Gastroesophageal sphincter (tissue), 4 donors: ENCODE results near the gene GPATCH8. TPM values are rescaled to one million over a fixed set of nuclear protein-coding genes. Genes with fewer than 3 reads are reported as not detected.
A peak's percentile ranks its signal among the peaks of the same experiment; 100 is the strongest.

ENCODE experiments used
- ATAC-seq: fragments of 150-250 bp; one replicate; pipeline ENCODE4 v1.9.1; 2016; ENCODE audit warnings: mild to moderate bottlenecking, moderate library complexity
- H3K27ac ChIP-seq, 4 donors: fragments of 200-600 bp; sonication (generic) in 3 of 4; 1 replicate in 3 of 4; 2 replicates in 1 of 4; pipeline ENCODE4 v1.5.1; 2016 to 2019
- H3K27me3 ChIP-seq: fragments of 200-600 bp; sonication (generic); one replicate; pipeline ENCODE4 v1.5.1; 2019
- H3K36me3 ChIP-seq, 2 donors: fragments of 200-600 bp; sonication (generic); one replicate each; pipeline ENCODE4 v1.5.1; 2019; ENCODE audit warnings: control low read depth in 1 of 2
- H3K4me1 ChIP-seq, 3 donors: fragments of 200-600 bp; sonication (generic); 1 replicate in 2 of 3; 2 replicates in 1 of 3; pipeline ENCODE4 v1.5.1; 2016 to 2019; ENCODE audit warnings: control low read depth in 2 of 3
- H3K4me3 ChIP-seq, 2 donors: fragments of 200-600 bp; sonication (generic); one replicate each; pipeline ENCODE4 v1.5.1; 2019; ENCODE audit warnings: mild to moderate bottlenecking in 1 of 2, moderate library complexity in 1 of 2
- H3K9me3 ChIP-seq, 3 donors: fragments of 200-600 bp; sonication (generic); one replicate each; pipeline ENCODE4 v1.5.1; 2017 to 2019; ENCODE audit warnings: control low read depth in 2 of 3
- CTCF ChIP-seq, 4 experiments: fragments of 200-600 bp in 2 of 4; fragments of 450-650 bp in 2 of 4; sonication (generic) in 1 of 4; IDR thresholded peaks; one replicate each; pipeline ENCODE4 v1.5.1; 2017 to 2019; ENCODE audit warnings: antibody characterized with exemption in 4 of 4, mild to moderate bottlenecking in 2 of 4, moderate library complexity in 2 of 4
- EP300 ChIP-seq: sonication (generic); formaldehyde crosslinking; IDR thresholded peaks from one replicate; pipeline ENCODE4 v1.6.1; 2017; ENCODE audit warnings: antibody characterized with exemption, mild to moderate bottlenecking
- POLR2A ChIP-seq, 2 donors: fragments of 450-650 bp; IDR thresholded peaks; one replicate each; pipeline ENCODE4 v1.6.1; 2017; ENCODE audit warnings: antibody characterized with exemption in 2 of 2, mild to moderate bottlenecking in 2 of 2, moderate library complexity in 1 of 2
- POLR2AphosphoS5 ChIP-seq: sonication (generic); formaldehyde crosslinking; IDR thresholded peaks from one replicate; pipeline ENCODE4 v1.6.1; 2017; ENCODE audit warnings: antibody characterized with exemption
- WGBS, 2 donors: methylation state at CpG; one replicate each; pipeline ENCODE4 v1.1.5; 2018; ENCODE audit warnings: low coverage in 1 of 2; 5-methylcytosine and 5-hydroxymethylcytosine counted together
- total RNA-seq, 4 donors: library from RNA; depleted of rRNA; stranded (reverse); fragments of >200 nt; gene quantifications; one replicate each; pipeline ENCODE4 v1.1.0, GENCODE V29; 2016

Gene GPATCH8
- total RNA-seq, 4 donors from 2014 or later: 21.8 to 54.6 (median 33.9) TPM

- ATAC-seq: no peak
- Histone ChIP-seq H3K4me3 (no peak overlapping the region), H3K27me3 (no peaks in the 10 kb centered on the region), H3K9me3 (no peaks in the 10 kb centered on the region), H3K27ac (no peak overlapping the region), H3K4me1 (peaks cover 4 to 47% (median 12%) of the 10 kb centered on the region in 3 donors), H3K36me3 (peaks cover 0 to 27% of the 10 kb centered on the region in 2 donors)
- TF ChIP-seq POLR2A (IDR thresholded peaks at IDR 0.05) (no peak), POLR2AphosphoS5 (no peak), EP300 (no peak), CTCF (IDR thresholded peaks at IDR 0.05) (no peak)
Observed at GRCh38 chr17:44466339-44466738, 36.9 kb downstream of the GPATCH8 start.

GRCh38 chr17:44465897-44466296, 37.3 kb downstream of the GPATCH8 start:
- Histone ChIP-seq H3K36me3 (peaks cover 0 to 25% of the 10 kb centered on the region in 2 donors), H3K27me3 (no peaks in the 10 kb centered on the region), H3K4me3 (no peak overlapping the region), H3K4me1 (peaks cover 4 to 47% (median 12%) of the 10 kb centered on the region in 3 donors), H3K9me3 (no peaks in the 10 kb centered on the region), H3K27ac (no peak overlapping the region)
- no peak for ATAC-seq
- WGBS, 2 donors: 83% methylated on average over 2 to 3 of the region's 3 CpGs
- TF ChIP-seq POLR2A (IDR thresholded peaks at IDR 0.05) (no peak), POLR2AphosphoS5 (no peak), CTCF (IDR thresholded peaks at IDR 0.05) (no peak), EP300 (no peak)

- no peak overlapping the region for H3K4me3 ChIP-seq
- H3K9me3 ChIP-seq: no peaks in the 10 kb centered on the region
- ATAC-seq: no peak
- no peaks in the 10 kb centered on the region for H3K27me3 ChIP-seq
- no peak for TF ChIP-seq CTCF (IDR thresholded peaks at IDR 0.05)
- no peak for TF ChIP-seq EP300
- TF ChIP-seq POLR2A (IDR thresholded peaks at IDR 0.05): no peak
- no peak for TF ChIP-seq POLR2AphosphoS5
- H3K36me3 ChIP-seq: peaks cover 0 to 25% of the 10 kb centered on the region in 2 donors
- H3K4me1 ChIP-seq: peaks cover 4 to 47% (median 12%) of the 10 kb centered on the region in 3 donors
- 88 to 98% methylated on average over 1 to 2 of the region's 2 CpGs for WGBS, 2 donors
- no peak overlapping the region for H3K27ac ChIP-seq
Observed at GRCh38 chr17:44465276-44465675, 37.9 kb downstream of the GPATCH8 start.

GRCh38 chr17:44464037-44464436, 39.2 kb downstream of the GPATCH8 start:
- ATAC-seq: no peak
- no peak for TF ChIP-seq EP300
- no peak for TF ChIP-seq POLR2AphosphoS5
- no peak for TF ChIP-seq CTCF (IDR thresholded peaks at IDR 0.05)
- no peak for TF ChIP-seq POLR2A (IDR thresholded peaks at IDR 0.05)
- Histone ChIP-seq H3K27ac (peak overlapping the region in 1 of 4 donors; percentile 17), H3K9me3 (no peaks in the 10 kb centered on the region), H3K36me3 (peaks cover 0 to 25% of the 10 kb centered on the region in 2 donors), H3K27me3 (no peaks in the 10 kb centered on the region), H3K4me3 (no peak overlapping the region), H3K4me1 (peaks cover 4 to 47% (median 12%) of the 10 kb centered on the region in 3 donors)
- WGBS, 2 donors: 27 to 43% methylated on average over 1 of the region's 1 CpG

- TF ChIP-seq CTCF (IDR thresholded peaks at IDR 0.05): no peak
- TF ChIP-seq POLR2AphosphoS5: no peak
- TF ChIP-seq EP300: no peak
- TF ChIP-seq POLR2A (IDR thresholded peaks at IDR 0.05): no peak
- no peaks in the 10 kb centered on the region for H3K27me3 ChIP-seq
- no peak for ATAC-seq
- no peaks in the 10 kb centered on the region for H3K4me1 ChIP-seq
- no peaks in the 10 kb centered on the region for H3K9me3 ChIP-seq
- no peak overlapping the region for H3K27ac ChIP-seq
- no peak overlapping the region for H3K4me3 ChIP-seq
- WGBS, 2 donors: 94 to 100% methylated on average over 3 to 8 of the region's 8 CpGs
- H3K36me3 ChIP-seq: peaks cover 0 to 10% of the 10 kb centered on the region in 2 donors
Observed at GRCh38 chr17:44451832-44452231, 51.4 kb downstream of the GPATCH8 start.
